GM12878 (cell line): Measurements from ENCODE around the gene NKX1-2. TPM values are rescaled to one million over a fixed set of nuclear protein-coding genes. Genes with fewer than 3 reads are reported as not detected.

Experiments used
- ATAC-seq: fragments of 200-7000 bp; cut with Tn5 transposase; 3 replicates; pipeline ENCODE4 v1.9.1; 2020; ENCODE audit warnings: mild to moderate bottlenecking, moderate library complexity
- BruUV-seq: library from RNA; stranded (reverse); fragments of 400-500 nt; replicated peaks from 2 replicates; lab custom pipeline; 2021; lab: Mats Ljungman, UMichigan
- CTCF ChIA-PET: fragments of 300-600 bp; sonication (Branson Sonifier 250); formaldehyde crosslinking; extraction: SDS; loops from one replicate; lab custom pipeline; 2021; ENCODE audit warnings: inconsistent platforms; lab: Yijun Ruan, JAX
- POLR2A ChIA-PET: fragments of 350-600 bp; formaldehyde crosslinking; extraction: SDS; loops from one replicate; lab custom pipeline; 2021; ENCODE audit warnings: inconsistent platforms; lab: Charles Lee
- RAD21 ChIA-PET: fragments of 300-600 bp; sonication (Branson Sonifier 250); formaldehyde crosslinking; loops from one replicate; lab custom pipeline; 2023; ENCODE audit warnings: antibody characterized with exemption; ENCODE audit not compliant: unreplicated experiment; lab: Charles Lee
- SMC1A ChIA-PET: fragments of 300-600 bp; sonication (Branson Sonifier 250); formaldehyde crosslinking; loops from one replicate; lab custom pipeline; 2023; ENCODE audit not compliant: unreplicated experiment, uncharacterized antibody; lab: Charles Lee
- DNase-seq: peaks from one replicate; pipeline ENCODE4 v3.0.0-alpha.2; 2011; ENCODE audit warnings: low read depth, low spot score
- FAIRE-seq: peaks from 3 replicates; lab custom pipeline; 2011; peaks lifted over from hg19 to GRCh38; lab: Jason Lieb, UNC
- H2AFZ ChIP-seq: 2 replicates; pipeline ENCODE4 v1.6.0; 2011; ENCODE audit warnings: low read depth, low read length, control low read depth; ENCODE audit not compliant: control insufficient read depth
- H3K27ac ChIP-seq: 2 replicates; pipeline ENCODE4 v1.5.1; 2011; ENCODE audit warnings: control low read depth; ENCODE audit not compliant: control insufficient read depth, insufficient read depth
- H3K27me3 ChIP-seq, 2 experiments: replicated peaks in 1 of 2; 2 replicates each; pipeline versions ENCODE4 v1.6.0 to v1.6.1; 2011; ENCODE audit warnings: low read length in 1 of 2; ENCODE audit not compliant: control insufficient read depth in 2 of 2, insufficient read depth in 2 of 2
- H3K36me3 ChIP-seq, 2 experiments: 2 replicates each; pipeline ENCODE4 v1.5.1; 2011; ENCODE audit warnings: low read length in 1 of 2; ENCODE audit not compliant: control insufficient read depth in 2 of 2, insufficient read depth in 2 of 2
- H3K4me1 ChIP-seq: 2 replicates; pipeline ENCODE4 v1.6.1; 2011; ENCODE audit warnings: mild to moderate bottlenecking, low read length, moderate library complexity, mixed read lengths; ENCODE audit not compliant: control insufficient read depth, insufficient read depth
- H3K4me2 ChIP-seq: 2 replicates; pipeline ENCODE4 v1.6.0; 2011; ENCODE audit warnings: control low read depth; ENCODE audit not compliant: control insufficient read depth, insufficient read depth
- H3K4me3 ChIP-seq: fragments of 200-600 bp; sonication (generic); 2 replicates; pipeline ENCODE4 v1.5.1; 2016
- H3K79me2 ChIP-seq: 2 replicates; pipeline ENCODE4 v1.6.0; 2011; ENCODE audit warnings: low read length; ENCODE audit not compliant: control insufficient read depth, insufficient read depth
- H3K9ac ChIP-seq: 2 replicates; pipeline ENCODE4 v1.8.0; 2011; ENCODE audit warnings: low read length, control low read depth, mixed read lengths; ENCODE audit not compliant: control insufficient read depth, insufficient read depth
- H3K9me3 ChIP-seq: replicated peaks from 3 replicates; pipeline ENCODE4 v1.5.1; 2011; ENCODE audit warnings: mild to moderate bottlenecking, low read length; ENCODE audit not compliant: control insufficient read depth, insufficient read depth
- H4K20me1 ChIP-seq: 2 replicates; pipeline ENCODE4 v1.6.0; 2011; ENCODE audit not compliant: control insufficient read depth, insufficient read depth
- CHD1 ChIP-seq: IDR thresholded peaks from 2 replicates; pipeline ENCODE4 v1.6.1; 2012; ENCODE audit warnings: low read depth, low read length, improper control_type of control experiment
- CHD4 ChIP-seq: fragments of 200-600 bp; sonication (generic); IDR thresholded peaks from 2 replicates; pipeline ENCODE4 v1.6.1; 2016; ENCODE audit warnings: mild to moderate bottlenecking
- HCFC1 ChIP-seq: fragments of 150-350 bp; IDR thresholded peaks from 2 replicates; pipeline ENCODE4 v1.6.1; 2014; ENCODE audit warnings: low read length
- KAT2A ChIP-seq: conservative IDR thresholded peaks from 2 replicates; pipeline ENCODE4 v1.6.1; 2011; ENCODE audit warnings: low read depth, low read length; ENCODE audit not compliant: control insufficient read depth
- SIX5 ChIP-seq: IDR thresholded peaks from 2 replicates; pipeline ENCODE4 v1.6.1; 2011; ENCODE audit warnings: mild to moderate bottlenecking, low read depth, low read length, moderate library complexity; ENCODE audit not compliant: severe bottlenecking
- ZBED1 ChIP-seq: IDR thresholded peaks from 2 replicates; pipeline ENCODE4 v1.6.1; 2016; ENCODE audit warnings: borderline replicate concordance
- ZSCAN29 ChIP-seq: fragments of 450-650 bp; IDR thresholded peaks from 2 replicates; pipeline ENCODE4 v1.6.1; 2017; ENCODE audit warnings: mild to moderate bottlenecking, moderate library complexity
- WGBS: methylation state at CpG from one replicate; pipeline ENCODE4 v1.1.6; 2016; ENCODE audit warnings: low lambda C conversion rate; ENCODE audit not compliant: insufficient replicate concordance, insufficient coverage; ENCODE audit errors: missing lambda C conversion rate; 5-methylcytosine and 5-hydroxymethylcytosine counted together
- in situ Hi-C: fragments of 300-500 bp; cut with MboI; formaldehyde crosslinking; loops from 9 replicates; pipeline ENCODE4 v1.14.3; 2018; ENCODE audit warnings: mixed read lengths
- intact Hi-C: fragments of 100-400 bp; cut with micrococcal nuclease; formaldehyde crosslinking; loops from one replicate; pipeline ENCODE4 v1.14.2; 2022; ENCODE audit not compliant: unreplicated experiment
- polyA plus RNA-seq, 11 experiments: library from polyadenylated mRNA; depleted of rRNA in 4 of 11; unstranded in 6 of 11; stranded (reverse) in 5 of 11; fragments of >200 nt; fragmentation: Nextera tagmentation in 4 of 11; fragmentation: Illumina TruSeq in 1 of 11; extraction: Ambion mirVana in 4 of 11; extraction: Trizol in 1 of 11; gene quantifications; 1 replicate in 1 of 11; 2 replicates in 10 of 11; pipeline versions ENCODE4 v1.2.1 to v1.2.3, GENCODE V29; 2011 to 2016; ENCODE audit warnings: inconsistent platforms in 2 of 11, missing spikeins in 2 of 11, low read depth in 1 of 11
- total RNA-seq, 4 experiments: library from RNA; depleted of rRNA in 3 of 4; stranded (reverse); fragments of >200 nt in 3 of 4; fragmentation: Illumina TruSeq in 1 of 4; extraction: Trizol in 1 of 4; gene quantifications; 2 replicates each; pipeline versions ENCODE4 v1.2.1 to v1.2.3, GENCODE V29; 2013 to 2021

The NKX1-2 gene
- total and polyA plus RNA-seq, 10 of the 15 experiments (the other 5 are each of a cell fraction or from before 2014, with no cell fraction given) = not detected

GRCh38 chr10:124461642-124462347 lies 12.0 kb upstream of the NKX1-2 start, which contains the start of gene LHPP (continued):
- no peak for TF ChIP-seq CHD4
- TF ChIP-seq ZSCAN29 = 0 out of 2 replicates have a peak, but pooled peaks have one; percentile 39
- TF ChIP-seq KAT2A = no peak
- TF ChIP-seq ZBED1 = no peak

- in situ Hi-C loops (no loop called here), intact Hi-C loops (no loop called here)
- no peaks in the 10 kb centered on the region for H4K20me1 ChIP-seq
- no peaks in the 10 kb centered on the region; a peak in 1 of 4 replicates for H3K27me3 ChIP-seq
- no peak overlapping the region for H3K4me3 ChIP-seq
- FAIRE-seq (no peak), ATAC-seq (no peak), DNase-seq (no peak)
- SMC1A ChIA-PET = interaction anchor here (0.8 kb wide), 1 partner anchor 31 kb away, joined by 3 read pairs; no protein-coding TSS in a partner anchor
- CTCF ChIA-PET = interaction anchor here (0.8 to 1.3 kb wide), 2 partner anchors 173 to 288 kb away, joined by 3 to 4 read pairs; no protein-coding TSS in a partner anchor
- H3K9ac ChIP-seq = no peak overlapping the region
- TF ChIP-seq HCFC1 (0 out of 2 replicates have a peak, but pooled peaks have one; percentile 21), CHD1 (no peak), SIX5 (peak; percentile 41)
- no peaks in the 10 kb centered on the region for H3K79me2 ChIP-seq
- no peaks in the 10 kb centered on the region for H3K9me3 ChIP-seq
- no peak overlapping the region for H3K4me2 ChIP-seq
- no peak overlapping the region; the same call in none of the 2 replicates for H2AFZ ChIP-seq
- POLR2A ChIA-PET = no interaction called here
- RAD21 ChIA-PET = no interaction called here
- WGBS = 47% methylated on average over 5 of the region's 5 CpGs
- peaks cover 11% of the 10 kb centered on the region for H3K4me1 ChIP-seq
- no TSS peak for BruUV-seq
- H3K36me3 ChIP-seq = no peaks in the 10 kb centered on the region
- H3K27ac ChIP-seq = no peak overlapping the region
Observed at GRCh38 chr10:124460144-124460543, 10.3 kb upstream of the NKX1-2 start.
